Heart right ventricle (tissue), 16 donors: ENCODE results near the gene SPATA17. TPM values are rescaled to one million over a fixed set of nuclear protein-coding genes. Genes with fewer than 3 reads are reported as not detected.

ENCODE experiments used
- ATAC-seq, 8 donors: fragments of 200-7000 bp; cut with Tn5 transposase; one replicate each; pipeline ENCODE4 v1.9.1; 2020; ENCODE audit warnings: mild to moderate bottlenecking in 8 of 8, moderate library complexity in 8 of 8, moderate number of reproducible peaks in 1 of 8
- DNase-seq, 2 donors: peaks; one replicate each; pipeline ENCODE4 v3.0.0-alpha.2; 2020
- H3K27ac ChIP-seq, 10 donors: fragments of 200-600 bp; sonication (generic) in 2 of 10; one replicate each; pipeline versions ENCODE4 v1.5.0 to v1.8.0; 2020 to 2022; ENCODE audit warnings: mild to moderate bottlenecking in 3 of 10
- H3K27me3 ChIP-seq, 7 donors: fragments of 200-600 bp; one replicate each; pipeline ENCODE4 v1.8.0; 2021 to 2022; ENCODE audit warnings: mild to moderate bottlenecking in 2 of 7
- H3K36me3 ChIP-seq, 9 donors: fragments of 200-600 bp; sonication (generic) in 1 of 9; one replicate each; pipeline versions ENCODE4 v1.5.0 to v1.8.0; 2020 to 2022; ENCODE audit warnings: mild to moderate bottlenecking in 2 of 9
- H3K4me1 ChIP-seq, 9 donors: fragments of 200-600 bp; sonication (generic) in 1 of 9; one replicate each; pipeline versions ENCODE4 v1.5.0 to v1.8.0; 2020 to 2022; ENCODE audit warnings: mild to moderate bottlenecking in 4 of 9
- H3K4me3 ChIP-seq, 10 donors: fragments of 200-600 bp; sonication (generic) in 2 of 10; one replicate each; pipeline versions ENCODE4 v1.5.0 to v1.8.0; 2020 to 2022; ENCODE audit warnings: mild to moderate bottlenecking in 7 of 10, moderate library complexity in 2 of 10
- H3K9me3 ChIP-seq, 11 donors: fragments of 200-600 bp in 10 of 11; sonication (generic) in 2 of 11; one replicate each; pipeline versions ENCODE4 v1.5.0 to v1.8.0; 2013 to 2022; ENCODE audit warnings: mild to moderate bottlenecking in 2 of 11, control low read depth in 1 of 11, moderate library complexity in 1 of 11
- WGBS, 2 donors: extraction: QIAGEN DNeasy Blood & Tissue Kit; methylation state at CpG; one replicate each; pipeline ENCODE4 v1.1.7; 2013; ENCODE audit warnings: inconsistent platforms in 1 of 2; 5-methylcytosine and 5-hydroxymethylcytosine counted together
- intact Hi-C, 10 donors: fragments of 100-400 bp; cut with DNase I; formaldehyde crosslinking; loops; one replicate each; pipeline versions ENCODE4 v1.11.1 to v1.14.2; 2022
- polyA plus RNA-seq, 2 donors: library from polyadenylated mRNA; stranded (reverse); fragments of 200-250 nt; gene quantifications; one replicate each; pipeline ENCODE4 v1.2.3, GENCODE V29; 2013
- total RNA-seq, 10 donors: library from RNA; stranded (reverse); fragmentation: NEBNext Ultra II Directional in 3 of 10; extraction: Animal tissue kit (Norgen Biotek cat#: 25700) in 3 of 10; gene quantifications; one replicate each; pipeline versions ENCODE4 v1.2.1 to v1.2.4, GENCODE V29; 2021 to 2023
- TF ChIP-seq, protein P1 (sequence below), 9 donors: fragments of 200-600 bp; sonication (generic) in 2 of 9; IDR thresholded peaks; one replicate each; pipeline versions ENCODE4 v1.5.0 to v1.8.0; 2021 to 2022; ENCODE audit warnings: antibody characterized with exemption in 9 of 9, mild to moderate bottlenecking in 5 of 9, moderate library complexity in 1 of 9
- donor health status: Arrhythmogenic right ventricular cardiomyopathy.
- donor health status: ischemic (EF 13 %, LVEDD 7.1; RV severe dilation, severe dysfunction).
- donor health status: healthy with polysubstance abuse.
- donor health status: DM: no; HTN: yes; CAD: no.
- donor health status: DM: no; HTN: no; CAD: no.
- donor health status: ischemic (EF 25% LVEDD 6.9; RV normal size, moderate dysfunction).
- donor health status: ischemic (EF 25% LVEDD 5.7; RV mildly dilated, moderate dysfunction).
- donor health status: healthy.
- donor health status: DM: yes; HTN: yes; CAD: no.
- donor health status: Ischemic cardiomyopathy.
- donor health status: ischemic (EF 35%, LVEDD 5.7; RV mildly dilated, moderate dysfunction).
- donor health status: nonischemic (EF 11% LVEDD 7.7; RV severe dilation, severe dysfunction).
- donor health status: DM: yes; HTN: yes; CAD: no.
- donor health status: PGD.
- donor health status: ischemic (EF 29% LVEDD 5.4; RV normal size, mild dysfunction).
- donor health status: nonischemic (EF 23%, LVEDD 6.1; RV moderate dilation, normal function).

SPATA17 gene
- total and polyA plus RNA-seq, 12 donors: 0.51 to 3.3 (median 1.3) TPM

GRCh38 chr1:217614200-217614712 lies 16.9 kb upstream of the SPATA17 start:
- Histone ChIP-seq H3K36me3 (peaks cover 0 to 55% (median 0%) of the 10 kb centered on the region in 9 donors), H3K9me3 (no peaks in the 10 kb centered on the region), H3K4me1 (no peaks in the 10 kb centered on the region), H3K27me3 (no peaks in the 10 kb centered on the region), H3K27ac (no peak overlapping the region), H3K4me3 (no peak overlapping the region)
- intact Hi-C loops: no loop called here
- ATAC-seq (no peak), DNase-seq (no peak)
- WGBS, 2 donors: 58 to 65% methylated on average over 3 of the region's 3 CpGs
- TF ChIP-seq, protein P1, sequence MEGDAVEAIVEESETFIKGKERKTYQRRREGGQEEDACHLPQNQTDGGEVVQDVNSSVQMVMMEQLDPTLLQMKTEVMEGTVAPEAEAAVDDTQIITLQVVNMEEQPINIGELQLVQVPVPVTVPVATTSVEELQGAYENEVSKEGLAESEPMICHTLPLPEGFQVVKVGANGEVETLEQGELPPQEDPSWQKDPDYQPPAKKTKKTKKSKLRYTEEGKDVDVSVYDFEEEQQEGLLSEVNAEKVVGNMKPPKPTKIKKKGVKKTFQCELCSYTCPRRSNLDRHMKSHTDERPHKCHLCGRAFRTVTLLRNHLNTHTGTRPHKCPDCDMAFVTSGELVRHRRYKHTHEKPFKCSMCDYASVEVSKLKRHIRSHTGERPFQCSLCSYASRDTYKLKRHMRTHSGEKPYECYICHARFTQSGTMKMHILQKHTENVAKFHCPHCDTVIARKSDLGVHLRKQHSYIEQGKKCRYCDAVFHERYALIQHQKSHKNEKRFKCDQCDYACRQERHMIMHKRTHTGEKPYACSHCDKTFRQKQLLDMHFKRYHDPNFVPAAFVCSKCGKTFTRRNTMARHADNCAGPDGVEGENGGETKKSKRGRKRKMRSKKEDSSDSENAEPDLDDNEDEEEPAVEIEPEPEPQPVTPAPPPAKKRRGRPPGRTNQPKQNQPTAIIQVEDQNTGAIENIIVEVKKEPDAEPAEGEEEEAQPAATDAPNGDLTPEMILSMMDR (IDR thresholded peaks at IDR 0.05): no peak

- TF ChIP-seq, protein P1 (IDR thresholded peaks at IDR 0.05): no peak
- Histone ChIP-seq H3K4me3 (no peak overlapping the region), H3K9me3 (no peaks in the 10 kb centered on the region), H3K36me3 (peaks cover 0 to 37% (median 5%) of the 10 kb centered on the region in 9 donors), H3K27me3 (no peaks in the 10 kb centered on the region), H3K4me1 (no peaks in the 10 kb centered on the region), H3K27ac (no peak overlapping the region)
- ATAC-seq (no peak), DNase-seq (no peak)
- intact Hi-C loops: no loop called here
- WGBS, 2 donors: 89 to 93% methylated on average over 1 of the region's 1 CpG
Measured at GRCh38 chr1:217617126-217617525, 14.0 kb upstream of the SPATA17 start.

GRCh38 chr1:217620814-217621213 lies 10.3 kb upstream of the SPATA17 start:
- ATAC-seq (no peak), DNase-seq (no peak)
- Histone ChIP-seq H3K9me3 (no peaks in the 10 kb centered on the region), H3K36me3 (peaks cover 0 to 25% (median 5%) of the 10 kb centered on the region in 9 donors), H3K27ac (no peak overlapping the region), H3K4me1 (no peaks in the 10 kb centered on the region), H3K4me3 (no peak overlapping the region), H3K27me3 (no peaks in the 10 kb centered on the region)
- TF ChIP-seq, protein P1 (IDR thresholded peaks at IDR 0.05): no peak
- 80 to 88% methylated on average over 4 of the region's 4 CpGs for WGBS, 2 donors
- intact Hi-C loops: loop anchor here in 1 of 10 donors (10.0 kb wide), 1 partner anchor 86 kb away; no protein-coding TSS in a partner anchor

- no peaks in the 10 kb centered on the region for H3K27me3 ChIP-seq
- WGBS, 2 donors: 90 to 92% methylated on average over 3 of the region's 3 CpGs
- ATAC-seq (no peak), DNase-seq (no peak)
- H3K9me3 ChIP-seq: no peaks in the 10 kb centered on the region
- TF ChIP-seq, protein P1 (IDR thresholded peaks at IDR 0.05): no peak
- no peak overlapping the region for H3K4me3 ChIP-seq
- no peak overlapping the region for H3K27ac ChIP-seq
- peaks cover 0 to 5% (median 2%) of the 10 kb centered on the region in 9 donors for H3K4me1 ChIP-seq
- intact Hi-C loops: loop anchor here in 1 of 10 donors (10.0 kb wide), 1 partner anchor 87 kb away; no protein-coding TSS in a partner anchor
- H3K36me3 ChIP-seq: peaks cover 0 to 25% (median 5%) of the 10 kb centered on the region in 9 donors
Measured at GRCh38 chr1:217622042-217622441, 9.1 kb upstream of the SPATA17 start.
